Prostate gland (tissue), 2 donors: ENCODE data around the gene TSHZ2.

ENCODE experiments used
- POLR2A ChIP-seq: fragments of 450-650 bp; IDR thresholded peaks from one replicate; pipeline ENCODE4 v1.6.1; 2016; ENCODE audit warnings: antibody characterized with exemption, mild to moderate bottlenecking
- POLR2AphosphoS5 ChIP-seq: sonication (generic); formaldehyde crosslinking; IDR thresholded peaks from one replicate; pipeline ENCODE4 v1.6.1; 2017; ENCODE audit warnings: antibody characterized with exemption
- TF ChIP-seq, protein P1 (sequence below), 4 experiments: fragments of 200-600 bp in 2 of 4; fragments of 450-650 bp in 2 of 4; sonication (generic) in 2 of 4; IDR thresholded peaks; 1 replicate in 3 of 4; 2 replicates in 1 of 4; pipeline ENCODE4 v1.5.1; 2016 to 2019; ENCODE audit warnings: antibody characterized with exemption in 4 of 4, mild to moderate bottlenecking in 2 of 4, moderate library complexity in 2 of 4

DNA sequence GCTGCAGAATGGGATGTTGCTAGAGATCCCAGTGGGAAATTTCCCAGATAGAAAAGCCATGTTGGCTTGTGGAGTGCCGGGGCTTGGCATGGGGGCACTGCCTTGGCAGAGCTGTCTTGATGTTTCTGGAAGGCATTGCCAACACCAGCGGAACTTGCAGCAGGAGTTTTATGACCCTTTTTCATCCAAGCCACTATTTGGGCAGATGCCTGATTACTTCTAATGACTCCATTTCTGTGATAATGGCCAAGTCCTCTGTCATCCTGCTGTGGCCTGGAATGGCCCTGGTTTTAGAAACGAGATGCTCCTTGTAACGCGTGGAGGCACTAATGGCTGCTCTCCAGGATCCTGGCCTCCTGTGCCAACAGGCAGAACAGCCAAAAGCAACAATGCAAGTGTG is 392.5 kb downstream of the TSHZ2 start:
- TF ChIP-seq, protein P1, sequence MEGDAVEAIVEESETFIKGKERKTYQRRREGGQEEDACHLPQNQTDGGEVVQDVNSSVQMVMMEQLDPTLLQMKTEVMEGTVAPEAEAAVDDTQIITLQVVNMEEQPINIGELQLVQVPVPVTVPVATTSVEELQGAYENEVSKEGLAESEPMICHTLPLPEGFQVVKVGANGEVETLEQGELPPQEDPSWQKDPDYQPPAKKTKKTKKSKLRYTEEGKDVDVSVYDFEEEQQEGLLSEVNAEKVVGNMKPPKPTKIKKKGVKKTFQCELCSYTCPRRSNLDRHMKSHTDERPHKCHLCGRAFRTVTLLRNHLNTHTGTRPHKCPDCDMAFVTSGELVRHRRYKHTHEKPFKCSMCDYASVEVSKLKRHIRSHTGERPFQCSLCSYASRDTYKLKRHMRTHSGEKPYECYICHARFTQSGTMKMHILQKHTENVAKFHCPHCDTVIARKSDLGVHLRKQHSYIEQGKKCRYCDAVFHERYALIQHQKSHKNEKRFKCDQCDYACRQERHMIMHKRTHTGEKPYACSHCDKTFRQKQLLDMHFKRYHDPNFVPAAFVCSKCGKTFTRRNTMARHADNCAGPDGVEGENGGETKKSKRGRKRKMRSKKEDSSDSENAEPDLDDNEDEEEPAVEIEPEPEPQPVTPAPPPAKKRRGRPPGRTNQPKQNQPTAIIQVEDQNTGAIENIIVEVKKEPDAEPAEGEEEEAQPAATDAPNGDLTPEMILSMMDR (IDR thresholded peaks at IDR 0.05) = no peak
- TF ChIP-seq POLR2A (no peak), POLR2AphosphoS5 (no peak)
